HFFc6 (cell line): Measurements from ENCODE around the gene SPATS2L. TPM values are rescaled to one million over a fixed set of nuclear protein-coding genes. Genes with fewer than 3 reads are reported as not detected.

Experiments
- DNase-seq: peaks from one replicate; pipeline ENCODE4 v3.0.0-alpha.2; 2018
- H3K27ac Mint-ChIP-seq: 2 replicates; pipeline ENCODE4 v1.8.0; 2020; ENCODE audit warnings: mild to moderate bottlenecking, mixed read lengths
- H3K27me3 Mint-ChIP-seq: 2 replicates; pipeline ENCODE4 v1.8.0; 2021; ENCODE audit warnings: mild to moderate bottlenecking, moderate library complexity, mixed read lengths; ENCODE audit not compliant: insufficient read depth
- H3K36me3 Mint-ChIP-seq: 2 replicates; pipeline ENCODE4 v1.8.0; 2021; ENCODE audit warnings: low read depth, mixed read lengths
- H3K4me1 Mint-ChIP-seq: 2 replicates; pipeline ENCODE4 v1.8.0; 2020; ENCODE audit warnings: low read depth, mixed read lengths
- H3K4me3 Mint-ChIP-seq: 2 replicates; pipeline ENCODE4 v1.8.0; 2020; ENCODE audit warnings: mild to moderate bottlenecking, moderate library complexity, mixed read lengths
- H3K9me3 Mint-ChIP-seq: 2 replicates; pipeline ENCODE4 v1.8.0; 2020; ENCODE audit warnings: mild to moderate bottlenecking, mixed read lengths
- total RNA-seq, 6 experiments: library from RNA; stranded (reverse); fragmentation: NEBNext Ultra II Directional; extraction: Animal tissue kit (Norgen Biotek cat#: 25700); gene quantifications; 2 replicates in 1 of 6; 3 replicates in 5 of 6; pipeline ENCODE4 v1.2.3, GENCODE V29; 2021
- TF ChIP-seq, protein P1 (sequence below): fragments of 200-600 bp; sonication (generic); IDR thresholded peaks from 2 replicates; pipeline ENCODE4 v1.5.0; 2021; ENCODE audit warnings: antibody characterized with exemption, mild to moderate bottlenecking

The SPATS2L gene
- total RNA-seq, 6 experiments from 2014 or later: 146 to 205 (median 198) TPM

- Mint-ChIP-seq H3K27me3 (no peaks in the 10 kb centered on the region), H3K4me1 (peaks cover 68% of the 10 kb centered on the region), H3K27ac (no peak overlapping the region; the same call in 1 of the 2 replicates), H3K36me3 (peaks cover 7% of the 10 kb centered on the region; the same call in 1 of the 2 replicates), H3K9me3 (no peaks in the 10 kb centered on the region), H3K4me3 (no peak overlapping the region)
- DNase-seq: no peak
- TF ChIP-seq, protein P1, sequence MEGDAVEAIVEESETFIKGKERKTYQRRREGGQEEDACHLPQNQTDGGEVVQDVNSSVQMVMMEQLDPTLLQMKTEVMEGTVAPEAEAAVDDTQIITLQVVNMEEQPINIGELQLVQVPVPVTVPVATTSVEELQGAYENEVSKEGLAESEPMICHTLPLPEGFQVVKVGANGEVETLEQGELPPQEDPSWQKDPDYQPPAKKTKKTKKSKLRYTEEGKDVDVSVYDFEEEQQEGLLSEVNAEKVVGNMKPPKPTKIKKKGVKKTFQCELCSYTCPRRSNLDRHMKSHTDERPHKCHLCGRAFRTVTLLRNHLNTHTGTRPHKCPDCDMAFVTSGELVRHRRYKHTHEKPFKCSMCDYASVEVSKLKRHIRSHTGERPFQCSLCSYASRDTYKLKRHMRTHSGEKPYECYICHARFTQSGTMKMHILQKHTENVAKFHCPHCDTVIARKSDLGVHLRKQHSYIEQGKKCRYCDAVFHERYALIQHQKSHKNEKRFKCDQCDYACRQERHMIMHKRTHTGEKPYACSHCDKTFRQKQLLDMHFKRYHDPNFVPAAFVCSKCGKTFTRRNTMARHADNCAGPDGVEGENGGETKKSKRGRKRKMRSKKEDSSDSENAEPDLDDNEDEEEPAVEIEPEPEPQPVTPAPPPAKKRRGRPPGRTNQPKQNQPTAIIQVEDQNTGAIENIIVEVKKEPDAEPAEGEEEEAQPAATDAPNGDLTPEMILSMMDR: no peak
These were observed 15.5 kb downstream of the SPATS2L start for GRCh38 chr2:200321780-200322534.

DNA sequence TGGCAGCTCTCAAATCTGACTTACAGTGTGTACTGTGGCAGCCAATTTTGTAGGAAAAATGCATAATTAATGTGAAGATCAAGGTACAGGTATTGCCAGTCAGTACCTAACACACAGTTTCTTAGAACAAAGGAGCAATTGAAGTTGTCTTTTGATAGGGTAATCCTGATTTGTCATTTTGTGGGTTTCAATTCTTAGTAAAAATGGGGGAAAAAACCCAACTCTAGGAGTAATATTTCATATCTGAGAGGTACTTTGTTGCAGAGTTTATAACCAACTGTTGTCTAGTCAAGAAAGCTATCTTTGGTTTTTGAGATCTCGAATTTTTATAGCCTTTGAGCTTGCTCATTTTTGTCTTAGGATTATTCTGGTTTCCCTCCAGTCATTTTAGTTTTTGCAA is 16.1 kb downstream of the SPATS2L start:
- H3K4me3 Mint-ChIP-seq: no peak overlapping the region
- DNase-seq: no peak
- H3K4me1 Mint-ChIP-seq: peaks cover 62% of the 10 kb centered on the region
- peaks cover 7% of the 10 kb centered on the region; the same call in 1 of the 2 replicates for H3K36me3 Mint-ChIP-seq
- no peak overlapping the region; the same call in 1 of the 2 replicates for H3K27ac Mint-ChIP-seq
- no peaks in the 10 kb centered on the region for H3K9me3 Mint-ChIP-seq
- TF ChIP-seq, protein P1: no peak
- H3K27me3 Mint-ChIP-seq: no peaks in the 10 kb centered on the region

DNA sequence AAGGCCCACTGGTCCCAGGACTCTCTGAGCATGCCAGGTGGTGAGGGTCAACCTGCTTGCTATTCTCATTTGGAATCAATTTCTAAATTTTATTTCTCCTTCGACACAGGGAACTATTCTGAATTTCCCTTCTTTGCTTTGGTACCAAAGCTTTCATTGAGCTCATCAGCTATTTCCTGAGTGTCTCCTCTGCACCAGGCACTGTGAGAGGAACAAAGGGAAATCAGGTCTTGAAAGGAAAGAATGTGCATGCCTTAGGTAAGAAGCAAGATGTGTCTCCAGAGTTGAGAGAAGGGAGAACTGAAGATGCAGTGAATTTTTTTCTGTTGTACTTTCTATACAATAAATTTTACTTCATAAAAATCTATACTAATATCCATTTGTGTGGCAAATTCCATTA is 17.9 kb downstream of the SPATS2L start:
- TF ChIP-seq, protein P1: no peak
- Mint-ChIP-seq H3K36me3 (no peaks in the 10 kb centered on the region), H3K4me3 (no peak overlapping the region), H3K27ac (no peak overlapping the region), H3K27me3 (no peaks in the 10 kb centered on the region; the same call in 1 of the 2 replicates), H3K4me1 (peaks cover 53% of the 10 kb centered on the region), H3K9me3 (no peaks in the 10 kb centered on the region)
- no peak for DNase-seq

DNA sequence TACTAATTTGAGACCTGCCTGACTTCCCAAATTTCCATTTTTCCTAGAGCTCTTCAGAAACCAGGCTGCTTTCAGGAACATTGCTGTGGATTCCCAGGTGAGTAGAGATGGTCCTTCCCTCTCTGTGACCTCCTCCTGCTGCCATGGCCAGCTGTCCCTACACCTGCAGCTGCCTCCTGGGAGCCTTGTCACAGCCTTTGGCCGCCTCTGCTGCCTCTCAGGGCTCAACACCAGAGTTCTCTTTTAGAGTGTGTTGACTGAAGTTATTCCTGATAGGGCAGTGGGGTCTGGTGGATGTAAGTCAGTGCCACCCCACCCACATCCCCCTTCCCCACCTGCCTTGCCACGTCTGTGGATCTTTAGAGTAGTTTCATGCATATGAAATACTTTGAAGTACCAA is 22.9 kb downstream of the SPATS2L start:
- Mint-ChIP-seq H3K4me1 (peaks cover 19% of the 10 kb centered on the region), H3K27me3 (no peaks in the 10 kb centered on the region; the same call in 1 of the 2 replicates), H3K4me3 (no peak overlapping the region), H3K27ac (no peak overlapping the region), H3K9me3 (no peaks in the 10 kb centered on the region), H3K36me3 (peaks cover 22% of the 10 kb centered on the region)
- TF ChIP-seq, protein P1: no peak
- no peak for DNase-seq

DNA sequence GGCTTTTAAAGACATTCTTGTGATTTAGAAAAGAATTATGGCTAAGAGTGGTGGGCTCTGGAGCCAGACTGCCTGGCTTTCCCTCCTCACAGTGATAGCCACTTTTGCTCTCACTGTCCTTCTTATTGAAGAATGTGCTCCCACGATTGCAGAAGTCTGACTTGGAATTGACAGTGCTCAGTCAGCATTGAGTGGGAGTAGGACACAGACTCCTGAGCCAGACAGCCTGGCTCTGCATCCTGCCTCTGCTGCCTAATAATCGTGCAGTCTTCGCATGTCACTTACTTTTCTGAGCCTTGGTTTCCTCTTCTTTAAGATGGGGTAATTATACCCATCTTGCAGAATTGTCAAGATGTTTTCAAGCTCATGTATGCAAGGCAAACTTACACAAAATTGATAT is 23.3 kb downstream of the SPATS2L start:
- Mint-ChIP-seq H3K4me3 (no peak overlapping the region), H3K9me3 (no peaks in the 10 kb centered on the region), H3K27ac (no peak overlapping the region), H3K27me3 (no peaks in the 10 kb centered on the region; the same call in 1 of the 2 replicates), H3K36me3 (peaks cover 23% of the 10 kb centered on the region), H3K4me1 (peaks cover 17% of the 10 kb centered on the region)
- TF ChIP-seq, protein P1: no peak
- no peak for DNase-seq
